GM19351 (cell line): ENCODE measurements around the gene PPP1R15B.

Experiments
- ATAC-seq: cut with Tn5 transposase; IDR thresholded peaks from one replicate; pipeline ENCODE4 v1.9.1; 2021; ENCODE audit warnings: mild to moderate bottlenecking, moderate library complexity; ENCODE audit not compliant: unreplicated experiment

PPP1R15B gene

DNA sequence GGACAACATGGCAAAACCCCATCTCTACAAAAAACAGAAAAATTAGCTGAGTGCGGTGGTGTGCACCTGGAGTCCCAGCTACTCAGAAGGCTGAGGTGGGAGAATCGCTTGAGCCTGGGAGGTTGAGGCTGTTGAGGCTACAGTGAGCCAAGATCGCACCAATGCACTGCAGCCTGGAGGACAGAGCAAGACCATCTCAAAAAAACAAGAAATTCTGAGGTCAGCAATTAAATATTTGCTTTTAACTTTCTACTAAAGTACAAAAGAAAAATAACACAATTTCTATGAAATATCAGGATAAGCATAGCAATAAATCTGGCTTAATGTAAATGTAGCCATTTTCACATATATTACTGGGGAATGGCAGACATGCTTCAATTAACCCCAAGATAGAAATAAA is 9.9 kb downstream of the PPP1R15B start:
- no peak for ATAC-seq

DNA sequence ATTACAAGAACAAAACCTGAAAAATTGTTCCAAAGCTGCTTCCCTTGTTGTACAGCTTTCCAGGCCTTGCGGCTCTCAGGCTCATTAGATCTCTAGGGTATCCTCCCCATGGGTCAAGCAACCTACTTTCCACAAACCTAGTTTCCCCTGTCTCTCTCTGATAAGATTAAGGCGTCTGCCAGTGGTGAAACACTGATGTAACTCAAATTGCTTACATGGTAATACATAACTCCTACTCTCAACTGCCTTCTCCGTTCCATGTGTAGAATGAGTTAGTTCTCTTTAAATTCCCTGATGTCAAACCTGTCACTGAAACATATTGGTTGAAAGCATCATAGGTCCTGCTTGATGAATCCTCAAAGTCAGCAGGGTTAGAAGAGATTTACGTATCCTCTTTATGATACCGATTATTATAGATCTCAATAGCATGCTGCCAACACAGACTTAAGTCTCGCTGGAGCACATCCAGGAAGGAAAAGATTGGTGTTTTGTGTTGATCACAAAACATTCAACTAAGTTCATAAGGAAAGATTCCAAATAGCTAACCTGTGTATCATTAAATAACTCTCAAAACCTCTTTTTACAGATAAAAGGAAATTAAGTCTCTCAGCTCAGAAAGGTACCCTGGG is 10.6 kb downstream of the PPP1R15B start:
- ATAC-seq = no peak

DNA sequence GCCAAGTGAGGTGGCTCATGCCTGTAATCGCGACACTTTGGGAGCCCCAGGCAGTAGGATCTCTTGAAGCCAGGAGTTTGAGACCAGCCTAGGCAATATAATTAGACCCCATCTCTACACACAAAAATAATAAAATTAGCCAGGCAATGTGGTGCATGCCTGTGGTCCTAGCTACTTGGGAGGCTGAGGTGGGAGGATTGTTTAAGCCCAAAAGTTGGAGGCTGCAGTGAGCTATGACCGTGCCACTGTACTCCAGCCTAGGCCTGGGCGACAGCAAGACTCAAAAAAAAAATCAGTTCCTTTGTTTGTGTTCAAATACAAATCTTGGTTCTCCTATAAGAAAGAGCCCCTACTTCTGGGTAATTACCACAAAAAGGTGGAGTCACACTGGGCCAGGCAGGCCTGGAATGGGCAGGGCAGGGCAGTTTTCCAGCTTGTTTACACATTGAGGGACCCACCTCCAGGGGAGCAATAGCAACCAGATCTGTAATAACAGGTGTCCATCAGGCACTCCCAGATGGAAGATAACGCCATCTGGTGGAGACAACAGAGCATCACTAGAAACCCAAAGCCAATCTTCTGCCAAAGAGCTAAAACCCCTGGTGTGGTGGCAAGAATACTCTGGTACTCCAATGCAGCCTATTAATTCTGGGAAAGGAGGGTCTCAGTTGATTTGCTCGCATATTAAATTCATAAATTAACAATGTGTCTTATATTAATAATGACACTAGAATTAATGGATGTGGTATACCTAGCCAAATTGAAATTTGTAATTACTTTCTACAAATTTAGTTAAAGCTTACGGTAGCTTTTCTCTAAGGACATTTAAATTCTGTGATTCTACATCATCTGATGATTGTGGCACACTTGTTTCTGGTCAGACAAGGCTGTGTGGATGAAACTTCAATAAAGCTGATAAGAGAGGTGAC is 13.2 kb downstream of the PPP1R15B start:
- peak; percentile 72 for ATAC-seq

DNA sequence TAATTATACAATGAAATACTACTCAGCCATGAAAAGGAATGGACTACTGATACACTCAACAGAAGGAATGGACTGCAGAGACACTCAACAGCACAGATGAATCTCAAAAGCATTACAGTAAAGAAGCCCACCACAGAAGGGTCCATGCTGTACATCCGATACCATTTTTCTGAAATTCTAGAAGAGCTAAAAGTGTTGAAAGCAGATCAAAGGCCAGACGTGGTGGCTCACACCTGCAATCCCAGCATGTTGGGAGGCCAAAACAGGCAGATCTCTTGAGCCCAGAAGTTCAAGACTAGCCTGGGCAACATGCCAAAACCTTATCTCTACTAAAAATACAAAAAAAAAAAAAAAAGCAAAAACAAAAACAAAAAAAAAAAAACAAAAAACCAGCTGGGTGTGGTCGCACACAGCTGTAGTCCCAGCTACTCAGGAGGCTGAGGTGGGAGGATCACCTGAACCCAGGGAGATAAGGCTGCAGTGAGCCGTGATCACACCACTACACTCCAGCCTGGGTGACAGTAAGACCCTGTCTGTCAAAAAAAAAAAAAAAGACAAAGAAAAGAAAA is 15.5 kb downstream of the PPP1R15B start:
- no peak for ATAC-seq

DNA sequence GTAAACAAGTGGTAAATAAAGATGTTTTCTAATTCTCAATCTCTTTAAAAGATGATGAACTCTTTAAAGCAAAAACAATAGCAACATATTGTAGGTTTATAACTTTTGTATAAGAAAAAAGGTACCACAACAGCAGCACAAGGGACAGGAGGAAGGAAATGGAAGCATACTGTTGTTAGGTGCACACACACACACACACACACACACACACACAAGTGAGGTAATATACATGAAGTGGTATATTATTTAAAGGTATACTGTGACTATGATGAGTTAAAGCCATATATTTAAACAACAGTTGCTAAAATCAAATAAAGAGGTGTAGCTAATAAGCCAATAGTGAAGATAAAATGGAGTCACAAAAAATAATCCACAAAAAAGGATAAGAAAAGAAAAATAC is 20.0 kb downstream of the PPP1R15B start:
- no peak for ATAC-seq

DNA sequence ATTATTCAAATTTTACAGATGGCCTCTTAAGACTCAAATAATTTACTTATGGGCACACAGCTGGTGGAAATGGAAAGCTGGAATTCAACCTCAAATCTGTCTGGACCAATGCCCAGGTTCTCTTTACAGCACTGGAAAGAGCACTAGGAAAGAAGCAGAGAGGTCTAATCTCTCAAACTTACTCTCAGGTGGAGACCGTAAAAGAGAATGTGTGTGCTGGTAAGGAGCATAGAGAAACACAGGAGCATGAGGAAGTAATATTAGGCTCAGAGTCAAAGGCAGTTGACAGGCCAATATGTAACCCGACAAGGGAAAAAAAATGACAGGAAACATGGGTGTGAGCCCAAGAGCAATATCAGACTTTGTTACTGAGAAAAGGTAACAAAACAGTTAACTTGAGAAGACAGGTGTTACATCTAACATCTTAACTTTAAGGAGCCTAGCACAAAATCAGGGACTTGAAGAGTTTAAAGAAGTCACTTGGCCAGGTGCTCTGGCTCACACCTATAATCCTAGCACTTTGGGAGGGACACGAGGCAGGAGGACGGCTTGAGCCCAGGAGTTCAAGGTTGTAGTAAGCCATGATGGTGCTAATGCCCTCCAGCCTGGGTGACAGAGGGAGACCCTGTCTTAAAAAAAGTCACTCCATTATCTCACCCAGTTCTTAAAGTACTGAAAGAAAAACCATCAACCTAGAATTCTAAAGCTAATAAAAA is 20.7 kb downstream of the PPP1R15B start:
- no peak for ATAC-seq

DNA sequence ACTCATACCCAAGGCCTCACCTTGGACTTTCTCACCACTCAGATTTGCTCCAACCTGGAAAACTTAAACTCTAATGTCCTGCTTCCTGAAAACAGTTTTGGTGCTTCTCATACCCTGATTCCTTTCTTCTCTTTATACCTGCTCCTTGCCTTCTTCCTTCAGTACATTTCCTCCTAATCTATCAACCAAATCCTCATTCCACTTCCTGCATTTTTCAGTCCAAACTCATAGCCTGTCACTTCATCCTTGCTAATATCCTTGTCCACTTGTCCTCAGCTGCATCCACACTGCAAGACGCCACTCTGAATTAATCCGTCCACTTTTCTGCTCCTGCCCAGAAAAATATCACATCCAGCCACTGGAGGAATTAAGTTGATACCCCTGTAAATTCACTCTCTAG is 25.9 kb downstream of the PPP1R15B start:
- ATAC-seq = no peak

DNA sequence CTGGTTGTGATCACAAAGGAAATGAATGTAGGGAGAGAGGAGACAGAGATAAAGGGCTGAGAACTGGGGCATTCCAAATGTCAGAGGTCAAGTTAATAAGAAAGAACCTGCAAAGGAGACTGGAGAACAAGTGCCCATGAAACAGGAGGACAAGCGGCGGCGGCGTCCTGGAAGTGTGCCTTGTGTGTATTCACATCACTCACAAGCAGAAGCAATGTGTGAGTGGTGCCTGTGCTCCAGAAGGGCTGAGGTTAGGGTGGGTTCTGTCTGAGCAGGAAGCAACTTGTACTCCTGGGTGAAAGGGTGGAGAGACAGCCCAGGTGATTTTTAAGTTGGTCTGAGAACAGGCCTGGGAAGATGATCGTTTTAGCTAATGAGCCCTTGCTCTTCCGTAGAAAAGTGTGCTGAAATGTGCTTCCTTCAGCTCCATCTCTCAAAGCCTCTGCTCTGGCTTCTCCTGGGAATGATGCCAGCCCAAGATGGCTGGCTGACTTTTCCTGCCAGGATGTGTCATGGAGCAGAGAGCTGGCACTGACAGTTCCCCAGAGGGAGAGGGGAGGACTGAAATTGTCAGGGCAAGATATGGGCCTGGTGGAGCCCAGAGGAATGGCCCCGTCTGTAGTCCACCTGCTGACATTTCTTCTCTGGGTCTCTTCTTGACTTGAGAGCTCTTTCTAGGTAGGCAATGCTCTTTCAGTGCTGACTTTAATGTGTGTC is 26.8 kb downstream of the PPP1R15B start:
- no peak for ATAC-seq

DNA sequence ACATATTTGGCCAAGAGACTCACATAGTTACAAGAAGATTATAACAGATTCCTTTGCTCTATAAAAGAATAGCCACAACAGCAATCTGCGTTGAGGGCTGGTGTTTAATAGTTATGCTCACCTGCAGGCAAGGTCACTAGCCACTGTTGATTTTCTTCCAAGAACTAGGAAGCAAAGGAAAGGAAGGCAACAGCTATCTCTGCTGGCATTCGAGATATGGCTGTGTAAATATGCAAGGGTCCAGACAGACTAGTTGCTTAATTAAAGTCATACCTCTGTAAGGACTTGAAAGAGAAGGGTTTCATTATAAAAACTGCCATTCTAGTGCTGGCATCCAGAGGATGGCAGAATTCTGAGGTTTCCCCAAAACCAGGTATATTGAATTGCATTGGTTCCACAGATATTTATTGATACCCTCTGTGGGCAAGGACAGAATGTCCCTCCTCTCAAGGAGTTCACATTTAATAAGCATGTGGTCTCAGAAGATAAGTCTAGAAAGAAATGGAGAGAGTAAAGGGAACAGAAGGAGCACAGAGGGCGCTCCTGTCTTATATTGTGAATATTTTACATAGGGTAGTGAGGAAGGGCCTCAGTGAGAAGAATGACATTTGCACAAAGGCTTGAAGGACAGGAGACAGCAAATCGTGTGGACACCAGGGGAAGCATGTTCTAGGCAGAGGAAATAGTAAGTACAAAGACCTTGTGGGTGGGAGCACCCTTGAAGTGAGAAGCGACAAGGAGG is 28.3 kb downstream of the PPP1R15B start:
- no peak for ATAC-seq

DNA sequence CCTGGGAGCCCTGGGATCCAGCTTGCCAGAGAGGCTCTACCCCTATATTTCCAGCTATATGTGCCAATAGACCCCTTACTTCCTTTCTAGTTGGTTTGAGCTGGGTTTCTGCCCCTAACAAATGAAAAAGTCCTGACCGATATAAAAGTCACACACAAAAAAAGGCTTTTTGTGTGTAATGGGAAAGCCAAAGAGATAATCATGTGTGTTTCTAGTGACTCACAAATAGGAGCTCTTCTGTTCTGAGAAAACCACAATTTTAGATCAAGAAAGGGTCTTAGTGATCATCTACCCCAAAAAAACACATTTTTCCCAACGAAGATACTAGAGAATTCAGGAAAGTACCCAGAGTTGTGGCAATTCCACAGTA is 28.9 kb downstream of the PPP1R15B start:
- ATAC-seq = no peak

DNA sequence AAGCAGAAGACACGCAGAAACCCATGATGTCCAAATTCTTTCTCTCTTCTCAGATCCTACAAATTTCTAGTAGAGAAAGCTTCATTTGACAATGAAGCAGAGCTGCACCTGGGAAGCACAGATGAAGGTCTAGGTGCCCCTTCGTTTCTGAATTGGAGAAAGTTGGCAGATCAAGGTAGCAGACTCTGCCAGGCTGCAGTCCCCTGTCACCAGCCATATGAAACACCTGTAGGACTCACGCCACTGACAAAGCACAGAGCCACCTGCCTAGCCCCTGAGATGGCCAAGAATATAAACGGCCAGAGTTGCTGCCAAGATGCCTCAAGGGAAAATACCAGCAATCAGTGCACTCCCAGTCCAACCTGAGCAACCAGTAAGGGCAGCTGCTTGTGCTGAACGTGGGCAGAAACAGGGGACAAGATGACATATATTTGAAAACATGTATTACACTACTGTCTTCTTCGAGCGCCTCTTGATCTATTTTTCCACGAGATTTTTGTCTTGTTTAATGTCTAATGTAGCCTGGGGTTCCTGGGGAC is 31.3 kb downstream of the PPP1R15B start:
- ATAC-seq = no peak

DNA sequence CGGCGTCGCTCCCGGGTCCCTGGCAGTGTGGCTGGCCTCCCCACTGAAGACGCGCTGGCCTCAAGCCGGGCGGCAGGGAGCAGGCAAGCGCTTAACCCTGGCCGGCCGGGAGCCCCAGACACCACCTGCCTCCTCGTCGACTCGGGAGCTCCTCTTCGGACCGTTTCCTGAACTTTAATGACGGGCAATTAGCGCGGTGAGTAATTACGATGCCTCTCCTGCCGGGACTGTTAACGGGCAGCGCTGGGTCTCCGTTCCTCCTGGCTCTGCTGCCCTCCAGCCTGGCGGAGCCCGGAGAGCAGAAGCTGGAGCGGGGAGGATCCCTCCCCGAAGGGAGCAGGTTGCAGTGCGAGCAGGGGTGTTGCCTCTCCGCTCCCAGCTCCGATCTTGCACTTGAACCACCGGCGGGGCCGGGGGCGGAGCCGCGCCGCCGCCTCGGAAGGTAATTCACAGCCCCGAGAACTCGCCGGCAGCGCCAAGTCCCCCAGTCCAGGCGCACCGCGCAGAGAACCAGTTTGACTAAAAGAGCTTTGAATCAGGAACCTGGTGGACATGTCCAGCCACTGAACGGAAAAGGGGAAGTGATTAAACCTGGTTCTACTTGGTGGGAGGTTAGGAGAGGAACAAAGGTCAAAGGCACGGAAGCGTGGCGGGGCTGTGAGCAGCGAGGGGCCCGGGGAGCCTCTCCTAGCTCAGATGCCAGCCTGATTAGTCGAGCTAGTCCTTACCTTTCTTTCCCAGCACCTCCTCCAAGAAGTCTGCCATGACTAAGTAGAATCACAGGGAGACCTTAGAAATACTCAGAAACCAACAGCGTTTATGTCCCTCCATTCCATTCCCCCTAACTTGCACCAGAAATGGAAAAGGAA is 33.6 kb downstream of the PPP1R15B start:
- no peak for ATAC-seq

DNA sequence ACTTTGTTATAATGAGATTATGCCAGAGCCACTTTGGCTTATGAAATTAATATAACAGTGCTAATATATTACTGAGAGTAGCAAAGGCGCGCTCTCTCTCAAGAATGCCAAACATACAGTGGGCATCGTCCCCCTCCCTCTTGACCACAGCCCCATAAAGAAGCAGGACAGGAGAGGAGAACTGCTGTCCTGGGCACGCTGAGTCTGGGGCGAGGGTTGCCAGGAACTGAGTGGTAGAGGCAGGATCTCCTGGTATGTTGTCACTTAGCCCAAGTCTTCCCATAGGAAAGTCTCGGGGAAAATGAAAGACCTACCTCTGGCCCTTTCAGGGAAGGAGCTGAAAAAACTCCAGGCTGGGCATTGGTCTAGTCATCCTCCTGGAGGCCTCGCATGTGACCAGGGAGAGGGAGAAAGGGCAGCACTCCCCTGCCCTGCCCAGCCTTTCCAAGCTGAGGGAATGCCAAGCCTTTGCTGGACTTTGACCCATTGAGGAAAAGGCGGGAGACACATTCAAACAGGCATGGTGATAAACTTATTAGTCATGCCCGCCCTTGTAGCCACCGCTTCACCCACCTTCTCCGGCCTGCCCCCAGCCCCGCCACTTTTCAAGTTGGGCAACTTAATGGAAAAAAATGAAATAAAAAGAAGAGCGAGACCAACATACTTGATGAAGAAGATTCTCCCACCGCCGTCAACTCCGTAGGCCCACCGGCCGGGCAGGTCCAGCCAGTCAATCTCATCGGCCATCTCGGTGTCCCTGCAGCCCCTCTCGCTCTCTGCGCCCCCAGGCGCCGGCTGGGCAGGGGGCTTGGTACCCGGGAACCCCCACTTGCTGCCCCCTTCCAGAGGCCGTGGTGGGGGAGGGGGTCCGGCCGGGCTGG is 34.5 kb downstream of the PPP1R15B start:
- ATAC-seq = no peak

DNA sequence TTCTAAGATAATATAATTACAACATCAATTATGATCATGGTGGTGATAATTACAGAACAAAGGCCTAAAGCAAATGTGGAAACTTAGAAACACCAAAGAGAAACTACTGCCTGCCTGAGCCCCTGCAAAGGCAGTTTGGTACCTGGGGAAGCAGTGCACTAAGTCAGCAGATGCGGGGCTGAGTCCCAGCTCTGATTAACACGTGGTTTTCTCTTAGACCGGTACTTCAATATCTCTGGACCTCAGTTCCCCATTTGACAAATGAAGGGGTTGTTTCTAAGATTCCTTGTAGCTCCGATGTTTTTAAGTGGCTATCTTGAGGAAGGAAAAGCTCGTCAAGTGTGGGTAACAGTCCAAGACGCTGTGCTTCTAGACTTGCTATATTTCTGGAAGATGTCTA is 35.2 kb downstream of the PPP1R15B start:
- ATAC-seq = no peak

DNA sequence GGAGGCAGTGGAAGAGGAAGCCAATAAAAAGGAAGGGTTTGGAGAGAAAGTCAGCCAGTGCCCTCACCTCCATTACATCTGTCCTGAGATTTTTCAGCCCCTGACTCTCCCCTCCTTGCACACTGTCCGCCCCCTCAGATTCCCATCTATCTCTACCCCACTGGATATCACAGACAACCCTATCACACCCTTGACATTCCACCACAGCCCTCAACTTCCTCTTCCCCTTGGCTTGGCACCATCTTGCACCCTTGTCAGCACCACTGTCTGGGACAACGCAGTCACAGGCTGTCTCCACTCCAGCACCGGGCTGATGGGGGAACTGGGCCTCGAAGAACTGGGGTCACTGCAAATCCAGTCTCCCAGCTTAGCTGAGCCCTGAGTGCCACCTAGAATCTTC is 37.7 kb downstream of the PPP1R15B start:
- no peak for ATAC-seq

DNA sequence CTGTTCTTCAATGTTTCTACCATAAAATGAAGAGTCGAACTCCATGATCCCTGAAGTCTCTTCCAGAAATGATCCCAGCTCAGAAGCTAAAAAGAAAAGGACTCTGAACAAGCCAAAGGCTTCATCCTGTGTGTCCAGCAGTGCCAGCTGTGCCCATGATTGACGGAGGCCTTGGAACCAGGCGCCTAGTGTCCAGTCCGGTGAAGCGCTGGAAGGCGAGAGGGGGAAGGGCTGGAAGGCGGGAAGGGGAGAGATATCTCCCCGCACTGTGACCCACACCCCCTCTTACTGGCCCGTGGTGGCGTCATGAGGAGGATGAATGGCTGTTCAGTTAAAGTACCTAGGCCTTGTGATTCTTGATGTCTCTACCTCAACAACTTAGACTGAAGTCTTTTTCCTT is 41.4 kb downstream of the PPP1R15B start:
- no peak for ATAC-seq

DNA sequence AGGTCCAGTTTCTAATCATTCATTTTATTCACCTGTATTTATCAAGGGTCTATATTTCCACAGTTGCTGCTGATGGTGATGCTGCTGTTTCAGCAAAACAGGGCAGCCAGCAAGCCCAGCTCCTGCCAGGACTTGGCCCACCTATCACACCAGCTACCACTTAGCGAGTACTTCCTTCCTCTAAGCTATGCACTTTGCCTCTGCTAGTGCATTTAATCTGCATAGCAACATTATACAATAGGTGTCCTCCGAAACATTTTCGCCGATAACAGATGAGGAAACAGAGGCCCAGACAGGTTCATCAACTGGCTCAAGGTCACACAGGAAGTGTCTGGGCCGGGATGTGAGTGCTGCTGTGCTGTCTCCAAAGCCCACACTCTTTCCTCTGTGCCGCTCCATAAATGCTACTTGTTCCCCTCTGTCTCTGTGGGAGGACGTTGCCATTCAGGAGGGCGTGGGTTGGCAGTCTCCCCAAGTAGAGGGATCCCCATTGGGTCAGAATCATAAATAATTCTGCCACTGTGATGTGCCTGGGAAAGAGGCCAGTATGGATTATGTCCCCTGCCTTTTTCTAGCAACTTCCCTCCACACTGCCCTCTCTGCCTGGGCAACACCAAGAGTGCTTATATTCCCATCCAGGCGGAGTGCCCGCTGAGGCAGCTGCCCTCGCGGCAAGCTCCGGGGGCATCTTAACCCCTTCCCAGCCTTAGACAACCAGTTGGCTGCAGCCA is 42.5 kb downstream of the PPP1R15B start:
- no peak for ATAC-seq
